ENCODE results near the gene KIF22.
"Not testable (repeated sequence)": the region's sequence is repeated elsewhere in the genome, so short reads cannot be mapped to it uniquely, and the experiment has no call there.

Gene KIF22

GRCh38 chr16:29824589-29825144, 34.1 kb downstream of the KIF22 start:
- TF ChIP-seq CTCF (IDR thresholded peaks at IDR 0.05; ENCODE audit: low read depth, low read length, missing control alignments) = no peak
- Histone ChIP-seq H3K4me3 (ENCODE audit: low read depth, low read length) (peak overlapping the region; percentile 1), H3K27me3 (replicated peaks) (no peaks in the 10 kb centered on the region), H3K27ac (peak overlapping the region; percentile 79), H3K36me3 (replicated peaks) (peaks cover 2% of the 10 kb centered on the region)
- no peak for DNase-seq
- in situ Hi-C loops (cut with HindIII; ENCODE audit: low pct_ligation_motif_present, low sequenced_read_pairs) = no loop called here

- in situ Hi-C loops (cut with HindIII; ENCODE audit: low pct_ligation_motif_present, low sequenced_read_pairs) = no loop called here
- H3K36me3 ChIP-seq (replicated peaks) = peaks cover 6% of the 10 kb centered on the region
- H3K27ac ChIP-seq = peak overlapping the region; percentile 79
- TF ChIP-seq CTCF (IDR thresholded peaks at IDR 0.05; ENCODE audit: low read depth, low read length, missing control alignments) = no peak
- peak overlapping the region; percentile 1 for H3K4me3 ChIP-seq (ENCODE audit: low read depth, low read length)
- peak; percentile 69 for DNase-seq
- no peaks in the 10 kb centered on the region for H3K27me3 ChIP-seq (replicated peaks)
Observed at GRCh38 chr16:29825145-29826044, 34.8 kb downstream of the KIF22 start.

- in situ Hi-C loops (cut with HindIII; ENCODE audit: low pct_ligation_motif_present, low sequenced_read_pairs) = no loop called here
- H3K27me3 ChIP-seq (replicated peaks) = no peaks in the 10 kb centered on the region
- peaks cover 13% of the 10 kb centered on the region for H3K36me3 ChIP-seq (replicated peaks)
- no peak overlapping the region for H3K4me3 ChIP-seq (ENCODE audit: low read depth, low read length)
- TF ChIP-seq CTCF (IDR thresholded peaks at IDR 0.05; ENCODE audit: low read depth, low read length, missing control alignments) = no peak
- no peak for DNase-seq
- peak overlapping the region; percentile 79 for H3K27ac ChIP-seq
Observed at GRCh38 chr16:29826342-29826695, 35.8 kb downstream of the KIF22 start.

GRCh38 chr16:29830774-29831173, 40.2 kb downstream of the KIF22 start:
- H3K36me3 ChIP-seq (replicated peaks) = peaks cover 48% of the 10 kb centered on the region

GRCh38 chr16:29831490-29831889, 40.9 kb downstream of the KIF22 start:
- in situ Hi-C loops (cut with HindIII; ENCODE audit: low pct_ligation_motif_present, low sequenced_read_pairs) = no loop called here
- Histone ChIP-seq H3K27me3 (replicated peaks) (no peaks in the 10 kb centered on the region), H3K27ac (no peak overlapping the region), H3K4me3 (ENCODE audit: low read depth, low read length) (no peak overlapping the region), H3K36me3 (replicated peaks) (peaks cover 52% of the 10 kb centered on the region)
- no peak for DNase-seq
- no peak for TF ChIP-seq CTCF (IDR thresholded peaks at IDR 0.05; ENCODE audit: low read depth, low read length, missing control alignments)

More at GRCh38 chr16:29830774-29831173, 40.2 kb downstream of the KIF22 start:
- in situ Hi-C loops (cut with HindIII; ENCODE audit: low pct_ligation_motif_present, low sequenced_read_pairs) = no loop called here
- no peaks in the 10 kb centered on the region for H3K27me3 ChIP-seq (replicated peaks)
- TF ChIP-seq CTCF (IDR thresholded peaks at IDR 0.05; ENCODE audit: low read depth, low read length, missing control alignments) = no peak
- no peak overlapping the region for H3K27ac ChIP-seq
- H3K4me3 ChIP-seq (ENCODE audit: low read depth, low read length) = no peak overlapping the region
- DNase-seq = no peak

- in situ Hi-C loops (cut with HindIII; ENCODE audit: low pct_ligation_motif_present, low sequenced_read_pairs); H3K4me3 ChIP-seq (ENCODE audit: low read depth, low read length): not testable (repeated sequence)
- peaks cover 69% of the 10 kb centered on the region for H3K36me3 ChIP-seq (replicated peaks)
Observed at GRCh38 chr16:29833219-29833618, 42.7 kb downstream of the KIF22 start.

More at GRCh38 chr16:29833219-29833618, 42.7 kb downstream of the KIF22 start:
- not testable (repeated sequence) for H3K27ac ChIP-seq; DNase-seq; H3K27me3 ChIP-seq (replicated peaks)

Data from brain microvascular endothelial cell (primary cell).